Subcutaneous abdominal adipose tissue (tissue), 5 donors: Measurements from ENCODE around the gene FAM43B.

ENCODE experiments used
- H3K27ac ChIP-seq: one replicate; pipeline ENCODE4 v1.7.0; 2013; ENCODE audit warnings: low read depth, mild to moderate bottlenecking, inconsistent platforms, low read length, moderate library complexity
- H3K27me3 ChIP-seq, 5 donors: one replicate each; pipeline ENCODE4 v1.7.0; 2013; ENCODE audit warnings: low read length in 5 of 5, inconsistent platforms in 1 of 5; ENCODE audit not compliant: control insufficient read depth in 5 of 5, insufficient read depth in 4 of 5
- H3K36me3 ChIP-seq, 5 donors: one replicate each; pipeline ENCODE4 v1.7.0; 2013; ENCODE audit warnings: low read length in 5 of 5; ENCODE audit not compliant: control insufficient read depth in 5 of 5, insufficient read depth in 5 of 5
- H3K4me1 ChIP-seq, 5 donors: one replicate each; pipeline ENCODE4 v1.7.0; 2013; ENCODE audit warnings: low read length in 5 of 5, mild to moderate bottlenecking in 3 of 5, moderate library complexity in 1 of 5; ENCODE audit not compliant: control insufficient read depth in 5 of 5, insufficient read depth in 5 of 5
- H3K4me3 ChIP-seq, 5 donors: one replicate each; pipeline ENCODE4 v1.7.0; 2013; ENCODE audit warnings: low read length in 5 of 5, low read depth in 1 of 5
- H3K9ac ChIP-seq, 5 donors: one replicate each; pipeline ENCODE4 v1.7.0; 2013; ENCODE audit warnings: low read length in 5 of 5, mild to moderate bottlenecking in 4 of 5, moderate library complexity in 3 of 5
- H3K9me3 ChIP-seq, 5 donors: one replicate each; pipeline ENCODE4 v1.7.0; 2013; ENCODE audit warnings: low read length in 5 of 5; ENCODE audit not compliant: control insufficient read depth in 5 of 5
- donor health status: healthy.
- donor health status: healthy.
- donor health status: healthy.
- donor health status: healthy.
- donor health status: healthy.

FAM43B gene

GRCh38 chr1:20526267-20526666 is 26.1 kb upstream of the FAM43B start:
- no peak overlapping the region for H3K27ac ChIP-seq
- no peak overlapping the region for H3K9ac ChIP-seq
- no peaks in the 10 kb centered on the region for H3K9me3 ChIP-seq
- no peaks in the 10 kb centered on the region for H3K36me3 ChIP-seq
- H3K4me3 ChIP-seq = no peak overlapping the region
- peaks cover 0 to 7% (median 3%) of the 10 kb centered on the region in 5 donors for H3K4me1 ChIP-seq
- H3K27me3 ChIP-seq = peaks cover 4 to 27% (median 14%) of the 10 kb centered on the region in 5 donors

- no peaks in the 10 kb centered on the region for H3K9me3 ChIP-seq
- no peak overlapping the region for H3K27ac ChIP-seq
- no peaks in the 10 kb centered on the region for H3K4me1 ChIP-seq
- no peaks in the 10 kb centered on the region for H3K36me3 ChIP-seq
- H3K27me3 ChIP-seq = peaks cover 4 to 27% (median 14%) of the 10 kb centered on the region in 5 donors
- no peak overlapping the region for H3K9ac ChIP-seq
- no peak overlapping the region for H3K4me3 ChIP-seq
These were observed 24.2 kb upstream of the FAM43B start for GRCh38 chr1:20528221-20528620.

DNA sequence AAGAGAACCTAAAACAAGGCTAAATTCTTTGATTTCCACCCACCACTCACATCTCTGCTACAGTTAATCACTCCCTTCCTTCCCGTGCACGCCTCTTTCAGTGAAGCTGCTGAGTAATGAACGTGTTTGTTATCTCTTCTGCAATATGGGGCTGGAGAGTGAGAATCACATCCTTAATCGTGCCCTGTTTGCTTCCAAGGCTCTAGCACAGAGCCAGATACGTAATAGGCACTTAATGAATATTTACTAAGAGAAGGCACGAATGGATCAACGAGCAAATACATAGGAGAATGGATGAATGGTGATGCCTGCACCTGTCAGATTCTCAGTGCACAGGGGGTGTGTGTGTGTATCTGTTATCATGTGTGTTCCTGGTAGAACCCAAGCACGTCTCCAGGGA is 22.1 kb upstream of the FAM43B start:
- H3K9me3 ChIP-seq = no peaks in the 10 kb centered on the region
- peaks cover 4 to 32% (median 16%) of the 10 kb centered on the region in 5 donors for H3K27me3 ChIP-seq
- H3K4me1 ChIP-seq = peaks cover 0 to 2% (median 0%) of the 10 kb centered on the region in 5 donors

GRCh38 chr1:20530901-20531300 is 21.5 kb upstream of the FAM43B start:
- H3K27ac ChIP-seq = no peak overlapping the region
- no peak overlapping the region for H3K4me3 ChIP-seq
- no peaks in the 10 kb centered on the region for H3K36me3 ChIP-seq
- no peaks in the 10 kb centered on the region for H3K9me3 ChIP-seq
- H3K27me3 ChIP-seq = peaks cover 4 to 31% (median 17%) of the 10 kb centered on the region in 5 donors
- H3K4me1 ChIP-seq = peaks cover 0 to 2% (median 0%) of the 10 kb centered on the region in 5 donors
- H3K9ac ChIP-seq = no peak overlapping the region

More for the DNA sequence above, 22.1 kb upstream of the FAM43B start:
- Histone ChIP-seq H3K27ac (no peak overlapping the region), H3K9ac (no peak overlapping the region), H3K4me3 (no peak overlapping the region), H3K36me3 (no peaks in the 10 kb centered on the region)

DNA sequence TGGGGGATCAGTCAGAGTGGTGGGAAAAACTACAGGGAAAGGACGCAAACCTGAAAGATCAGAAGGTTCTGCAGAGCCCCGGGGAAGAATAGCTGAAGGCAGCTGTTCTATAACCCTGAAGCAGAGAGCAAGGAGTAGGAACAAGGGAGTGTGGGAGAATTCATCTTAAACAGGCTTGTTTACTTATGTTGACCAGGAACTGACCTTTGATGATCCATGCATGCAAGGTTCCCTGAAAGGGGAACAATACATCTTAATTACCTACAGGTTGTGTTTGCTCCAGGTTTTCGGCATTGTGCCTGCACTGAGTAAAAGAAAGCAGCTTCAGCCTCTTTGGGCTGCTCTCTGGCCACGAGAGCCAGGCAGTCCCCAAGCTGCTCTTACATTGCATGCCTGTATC is 18.7 kb upstream of the FAM43B start:
- H3K9ac ChIP-seq = no peak overlapping the region
- no peak overlapping the region for H3K27ac ChIP-seq
- H3K9me3 ChIP-seq = no peaks in the 10 kb centered on the region
- no peaks in the 10 kb centered on the region for H3K36me3 ChIP-seq
- H3K4me3 ChIP-seq = no peak overlapping the region
- H3K27me3 ChIP-seq = peaks cover 4 to 23% (median 14%) of the 10 kb centered on the region in 5 donors
- peaks cover 0 to 2% (median 0%) of the 10 kb centered on the region in 5 donors for H3K4me1 ChIP-seq

- no peak overlapping the region for H3K9ac ChIP-seq
- no peak overlapping the region for H3K27ac ChIP-seq
- H3K36me3 ChIP-seq = no peaks in the 10 kb centered on the region
- H3K27me3 ChIP-seq = peaks cover 4 to 23% (median 14%) of the 10 kb centered on the region in 5 donors
- H3K9me3 ChIP-seq = no peaks in the 10 kb centered on the region
- H3K4me3 ChIP-seq = no peak overlapping the region
- peaks cover 0 to 2% (median 0%) of the 10 kb centered on the region in 5 donors for H3K4me1 ChIP-seq
These were observed 17.5 kb upstream of the FAM43B start for GRCh38 chr1:20534659-20535417.

DNA sequence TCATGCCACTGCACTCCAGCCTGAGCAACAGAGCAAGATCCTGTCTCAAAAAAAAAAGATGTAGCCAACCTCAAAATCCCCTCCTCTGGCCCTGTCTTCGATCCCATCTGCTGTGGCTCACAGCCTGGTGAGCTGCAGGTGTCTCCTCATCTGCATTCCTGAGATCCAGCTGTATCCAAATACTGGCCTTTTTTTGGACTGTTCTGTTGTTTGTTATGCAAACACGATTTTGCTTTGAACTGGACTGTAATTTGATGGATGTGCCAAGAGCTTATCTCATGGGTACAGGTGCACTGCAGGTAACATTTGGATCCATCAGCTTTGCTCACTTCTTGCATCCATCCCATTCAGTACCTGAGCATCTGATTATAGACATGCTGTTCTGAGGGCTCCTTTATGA is 14.1 kb upstream of the FAM43B start:
- Histone ChIP-seq H3K9ac (no peak overlapping the region), H3K36me3 (no peaks in the 10 kb centered on the region), H3K27me3 (peaks cover 5 to 18% (median 12%) of the 10 kb centered on the region in 5 donors), H3K4me3 (no peak overlapping the region), H3K4me1 (peaks cover 0 to 2% (median 0%) of the 10 kb centered on the region in 5 donors), H3K27ac (no peak overlapping the region), H3K9me3 (no peaks in the 10 kb centered on the region)

- Histone ChIP-seq H3K4me3 (no peak overlapping the region), H3K4me1 (peaks cover 0 to under 1% (median 0%) of the 10 kb centered on the region in 5 donors), H3K36me3 (no peaks in the 10 kb centered on the region), H3K9ac (no peak overlapping the region), H3K9me3 (no peaks in the 10 kb centered on the region), H3K27me3 (peaks cover 5 to 18% (median 10%) of the 10 kb centered on the region in 5 donors), H3K27ac (no peak overlapping the region)
These were observed 13.4 kb upstream of the FAM43B start for GRCh38 chr1:20538760-20539551.

- H3K9me3 ChIP-seq = no peaks in the 10 kb centered on the region
- H3K27me3 ChIP-seq = peaks cover 2 to 14% (median 9%) of the 10 kb centered on the region in 5 donors
These were observed 12.1 kb upstream of the FAM43B start for GRCh38 chr1:20540281-20540680.

GRCh38 chr1:20546637-20547036 is 5.7 kb upstream of the FAM43B start:
- Histone ChIP-seq H3K27me3 (peaks cover 8 to 18% (median 14%) of the 10 kb centered on the region in 5 donors), H3K27ac (no peak overlapping the region), H3K4me1 (peaks cover 0 to 5% (median 3%) of the 10 kb centered on the region in 5 donors), H3K9me3 (no peaks in the 10 kb centered on the region), H3K9ac (no peak overlapping the region), H3K36me3 (no peaks in the 10 kb centered on the region), H3K4me3 (no peak overlapping the region)

More at GRCh38 chr1:20540281-20540680, 12.1 kb upstream of the FAM43B start:
- Histone ChIP-seq H3K9ac (no peak overlapping the region), H3K36me3 (no peaks in the 10 kb centered on the region), H3K27ac (no peak overlapping the region), H3K4me3 (no peak overlapping the region), H3K4me1 (no peaks in the 10 kb centered on the region)
